ENCODE data around the gene SAV1. TPM values are rescaled to one million over a fixed set of nuclear protein-coding genes. Genes with fewer than 3 reads are reported as not detected.

The SAV1 gene
- total RNA-seq, 1 experiment from 2014 or later = 64.1 TPM

- TF ChIP-seq ATF3 (CRISPR knock-in tag; conservative IDR thresholded peaks at IDR 0.05) = no peak
- TF ChIP-seq MXD4 (CRISPR knock-in tag; IDR thresholded peaks at IDR 0.05; ENCODE audit: borderline replicate concordance) = no peak
- TF ChIP-seq STAT6 (CRISPR knock-in tag; conservative IDR thresholded peaks at IDR 0.05; ENCODE audit: low read depth) = no peak
- no peak for TF ChIP-seq NR3C1 (CRISPR knock-in tag; conservative IDR thresholded peaks at IDR 0.05; ENCODE audit: low read depth)
- no peak for TF ChIP-seq PREB (CRISPR knock-in tag; IDR thresholded peaks at IDR 0.05; ENCODE audit: borderline replicate concordance)
- no peak for TF ChIP-seq ETV6 (CRISPR knock-in tag; IDR thresholded peaks at IDR 0.05)
- no peak for TF ChIP-seq NFE2L1 (CRISPR knock-in tag; IDR thresholded peaks at IDR 0.05)
- no peak for TF ChIP-seq JUN (CRISPR knock-in tag; IDR thresholded peaks at IDR 0.05)
- no peak for TF ChIP-seq TP53 (CRISPR knock-in tag; IDR thresholded peaks at IDR 0.05)
- no peak for TF ChIP-seq CREB1 (CRISPR knock-in tag; IDR thresholded peaks at IDR 0.05)
These were observed 77.6 kb downstream of the SAV1 start (continued) for GRCh38 chr14:50590464-50590863.

Other genes starting within 250 kb of the SAV1 start
- 42.8 to 48.8 TPM (median 46.7 TPM) in 3 replicates for gene MAP4K5, start 135.7 kb downstream of the SAV1 start, total RNA-seq (2021)
- gene ATL1, start 108.2 kb downstream of the SAV1 start, total RNA-seq (2021) = 3.4 to 3.7 TPM (median 3.5 TPM) in 3 replicates
- gene NIN, start 162.9 kb upstream of the SAV1 start, total RNA-seq (2021) = 23.8 to 28.8 TPM (median 26.3 TPM) in 3 replicates
- 145 to 156 TPM (median 146 TPM) in 3 replicates for gene ABHD12B, start 203.7 kb upstream of the SAV1 start, total RNA-seq (2021)